Gastroesophageal sphincter (tissue), 4 donors: ENCODE results near the gene CHST11. TPM values are rescaled to one million over a fixed set of nuclear protein-coding genes. Genes with fewer than 3 reads are reported as not detected.
"Not testable (repeated sequence)": the region's sequence is repeated elsewhere in the genome, so short reads cannot be mapped to it uniquely, and the experiment has no call there.

Experiments
- ATAC-seq: fragments of 150-250 bp; one replicate; pipeline ENCODE4 v1.9.1; 2016; ENCODE audit warnings: mild to moderate bottlenecking, moderate library complexity
- H3K27ac ChIP-seq, 4 donors: fragments of 200-600 bp; sonication (generic) in 3 of 4; 1 replicate in 3 of 4; 2 replicates in 1 of 4; pipeline ENCODE4 v1.5.1; 2016 to 2019
- H3K27me3 ChIP-seq: fragments of 200-600 bp; sonication (generic); one replicate; pipeline ENCODE4 v1.5.1; 2019
- H3K36me3 ChIP-seq, 2 donors: fragments of 200-600 bp; sonication (generic); one replicate each; pipeline ENCODE4 v1.5.1; 2019; ENCODE audit warnings: control low read depth in 1 of 2
- H3K4me1 ChIP-seq, 3 donors: fragments of 200-600 bp; sonication (generic); 1 replicate in 2 of 3; 2 replicates in 1 of 3; pipeline ENCODE4 v1.5.1; 2016 to 2019; ENCODE audit warnings: control low read depth in 2 of 3
- H3K4me3 ChIP-seq, 2 donors: fragments of 200-600 bp; sonication (generic); one replicate each; pipeline ENCODE4 v1.5.1; 2019; ENCODE audit warnings: mild to moderate bottlenecking in 1 of 2, moderate library complexity in 1 of 2
- H3K9me3 ChIP-seq, 3 donors: fragments of 200-600 bp; sonication (generic); one replicate each; pipeline ENCODE4 v1.5.1; 2017 to 2019; ENCODE audit warnings: control low read depth in 2 of 3
- EP300 ChIP-seq: sonication (generic); formaldehyde crosslinking; IDR thresholded peaks from one replicate; pipeline ENCODE4 v1.6.1; 2017; ENCODE audit warnings: antibody characterized with exemption, mild to moderate bottlenecking
- POLR2A ChIP-seq, 2 donors: fragments of 450-650 bp; IDR thresholded peaks; one replicate each; pipeline ENCODE4 v1.6.1; 2017; ENCODE audit warnings: antibody characterized with exemption in 2 of 2, mild to moderate bottlenecking in 2 of 2, moderate library complexity in 1 of 2
- POLR2AphosphoS5 ChIP-seq: sonication (generic); formaldehyde crosslinking; IDR thresholded peaks from one replicate; pipeline ENCODE4 v1.6.1; 2017; ENCODE audit warnings: antibody characterized with exemption
- WGBS, 2 donors: methylation state at CpG; one replicate each; pipeline ENCODE4 v1.1.5; 2018; ENCODE audit warnings: low coverage in 1 of 2; 5-methylcytosine and 5-hydroxymethylcytosine counted together
- total RNA-seq, 4 donors: library from RNA; depleted of rRNA; stranded (reverse); fragments of >200 nt; gene quantifications; one replicate each; pipeline ENCODE4 v1.1.0, GENCODE V29; 2016
- TF ChIP-seq, protein P1 (sequence below), 4 experiments: fragments of 200-600 bp in 2 of 4; fragments of 450-650 bp in 2 of 4; sonication (generic) in 1 of 4; IDR thresholded peaks; one replicate each; pipeline ENCODE4 v1.5.1; 2017 to 2019; ENCODE audit warnings: antibody characterized with exemption in 4 of 4, mild to moderate bottlenecking in 2 of 4, moderate library complexity in 2 of 4

CHST11 gene
- total RNA-seq, 4 donors from 2014 or later: 4.3 to 15.6 (median 11.0) TPM

DNA sequence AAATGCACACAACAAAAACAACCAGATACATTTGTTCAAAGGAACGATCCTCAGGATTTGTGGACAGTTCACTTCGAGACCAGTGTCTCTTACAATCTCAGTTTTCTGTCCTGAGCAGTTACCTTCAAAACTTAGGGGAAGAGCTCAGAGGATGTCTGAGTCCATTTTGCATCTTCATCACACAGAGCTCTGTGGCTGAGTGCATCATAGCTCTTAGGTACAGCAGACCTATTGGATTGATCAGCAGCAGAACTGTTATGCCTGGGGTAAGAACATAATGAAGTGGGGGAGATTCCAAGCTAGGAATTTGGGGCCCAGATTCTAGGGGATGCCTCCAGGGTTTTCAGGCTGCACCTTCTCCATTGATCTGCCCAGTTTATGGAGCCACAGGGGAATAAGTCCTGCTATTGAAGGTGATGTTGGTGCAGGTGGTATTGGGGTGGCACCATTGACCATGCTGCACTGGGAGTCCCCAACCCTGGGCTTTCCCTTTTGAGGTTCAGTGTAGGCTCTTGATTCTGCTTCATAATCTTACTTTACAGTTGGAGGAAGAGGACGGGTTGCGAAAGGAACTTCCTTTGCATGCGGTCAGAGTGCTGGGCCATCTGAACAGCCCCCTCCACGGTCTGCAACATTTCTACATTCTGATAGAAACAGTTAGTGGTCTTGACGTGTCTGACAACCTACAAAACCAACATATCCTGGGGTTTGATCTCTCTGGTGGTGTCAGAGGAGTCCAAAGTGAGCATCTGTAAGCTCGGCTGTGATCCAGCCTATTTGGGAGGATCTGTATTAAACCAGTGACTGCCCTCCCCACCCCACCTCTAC, 112.8 kb downstream of the CHST11 start:
- Histone ChIP-seq H3K4me3 (no peak overlapping the region), H3K27ac (no peak overlapping the region), H3K36me3 (no peaks in the 10 kb centered on the region), H3K9me3 (no peaks in the 10 kb centered on the region), H3K27me3 (no peaks in the 10 kb centered on the region), H3K4me1 (no peaks in the 10 kb centered on the region)
- 86 to 87% methylated on average over 3 of the region's 8 CpGs for WGBS, 2 donors
- peak; percentile 41 for ATAC-seq
- TF ChIP-seq POLR2AphosphoS5 (no peak), EP300 (no peak), POLR2A (IDR thresholded peaks at IDR 0.05) (no peak)
- TF ChIP-seq, protein P1, sequence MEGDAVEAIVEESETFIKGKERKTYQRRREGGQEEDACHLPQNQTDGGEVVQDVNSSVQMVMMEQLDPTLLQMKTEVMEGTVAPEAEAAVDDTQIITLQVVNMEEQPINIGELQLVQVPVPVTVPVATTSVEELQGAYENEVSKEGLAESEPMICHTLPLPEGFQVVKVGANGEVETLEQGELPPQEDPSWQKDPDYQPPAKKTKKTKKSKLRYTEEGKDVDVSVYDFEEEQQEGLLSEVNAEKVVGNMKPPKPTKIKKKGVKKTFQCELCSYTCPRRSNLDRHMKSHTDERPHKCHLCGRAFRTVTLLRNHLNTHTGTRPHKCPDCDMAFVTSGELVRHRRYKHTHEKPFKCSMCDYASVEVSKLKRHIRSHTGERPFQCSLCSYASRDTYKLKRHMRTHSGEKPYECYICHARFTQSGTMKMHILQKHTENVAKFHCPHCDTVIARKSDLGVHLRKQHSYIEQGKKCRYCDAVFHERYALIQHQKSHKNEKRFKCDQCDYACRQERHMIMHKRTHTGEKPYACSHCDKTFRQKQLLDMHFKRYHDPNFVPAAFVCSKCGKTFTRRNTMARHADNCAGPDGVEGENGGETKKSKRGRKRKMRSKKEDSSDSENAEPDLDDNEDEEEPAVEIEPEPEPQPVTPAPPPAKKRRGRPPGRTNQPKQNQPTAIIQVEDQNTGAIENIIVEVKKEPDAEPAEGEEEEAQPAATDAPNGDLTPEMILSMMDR (IDR thresholded peaks at IDR 0.05): no peak

DNA sequence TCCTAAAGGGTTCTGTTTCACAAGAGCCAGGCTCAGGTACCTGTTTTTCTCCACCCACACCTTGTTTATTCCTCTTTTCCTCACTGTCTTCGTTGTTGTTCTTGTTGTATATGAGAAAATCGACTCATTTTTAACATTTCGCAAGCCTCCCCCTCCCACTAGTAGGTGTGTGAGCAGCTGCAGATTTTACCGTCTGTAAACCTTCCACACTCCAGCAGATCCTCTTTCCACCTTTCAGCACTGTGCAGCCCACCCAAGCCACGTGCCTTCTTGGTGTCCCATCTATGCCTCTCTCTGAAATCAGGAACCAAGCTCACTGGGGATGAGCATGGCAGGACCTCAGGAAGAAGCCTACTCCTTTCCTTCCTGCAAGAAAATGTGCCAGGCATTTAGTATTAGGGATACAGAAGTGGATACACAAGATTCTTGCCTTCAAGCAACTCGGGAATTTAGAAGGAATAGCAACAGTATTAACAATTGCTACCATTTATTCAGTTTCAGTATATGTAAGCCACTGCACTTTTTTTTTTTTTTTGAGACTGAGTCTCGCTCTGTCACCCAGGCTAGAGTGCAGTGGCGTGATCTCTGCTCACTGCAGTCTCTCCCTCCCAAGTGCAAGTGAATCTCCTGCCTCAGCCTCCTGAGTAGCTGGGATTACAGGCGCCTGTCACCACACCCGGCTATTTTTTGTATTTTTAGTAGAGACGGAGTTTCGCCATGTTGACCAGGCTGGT, 113.6 kb downstream of the CHST11 start:
- TF ChIP-seq POLR2AphosphoS5 (no peak), EP300 (no peak), POLR2A (IDR thresholded peaks at IDR 0.05) (no peak)
- TF ChIP-seq, protein P1 (IDR thresholded peaks at IDR 0.05): no peak
- no peak for ATAC-seq
- H3K27ac ChIP-seq: no peak overlapping the region
- no peaks in the 10 kb centered on the region for H3K36me3 ChIP-seq
- no peaks in the 10 kb centered on the region for H3K27me3 ChIP-seq
- 74 to 80% methylated on average over 7 to 8 of the region's 12 CpGs for WGBS, 2 donors
- no peak overlapping the region for H3K4me3 ChIP-seq
- no peaks in the 10 kb centered on the region for H3K4me1 ChIP-seq
- no peaks in the 10 kb centered on the region for H3K9me3 ChIP-seq

DNA sequence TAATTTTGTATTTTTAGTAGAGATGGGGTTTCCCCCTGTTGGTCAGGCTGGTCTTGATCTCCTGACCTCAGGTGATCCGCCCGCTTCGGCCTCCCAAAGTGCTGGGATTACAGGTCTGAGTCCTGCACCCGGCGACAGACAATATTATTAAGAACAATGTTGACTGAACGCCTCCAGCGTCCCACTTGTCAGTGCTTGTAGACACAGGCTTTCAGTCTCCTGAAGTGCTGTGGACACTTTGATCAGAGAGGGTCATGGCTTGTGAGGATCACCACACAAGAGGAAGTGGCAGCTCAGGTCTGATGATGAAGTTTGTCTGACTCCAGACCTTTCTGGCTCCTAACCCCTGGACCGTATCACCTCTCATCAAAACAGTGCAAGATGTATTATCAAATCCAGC, 114.6 kb downstream of the CHST11 start:
- ATAC-seq: no peak
- Histone ChIP-seq H3K4me3 (no peak overlapping the region), H3K36me3 (no peaks in the 10 kb centered on the region), H3K27me3 (no peaks in the 10 kb centered on the region), H3K4me1 (no peaks in the 10 kb centered on the region), H3K9me3 (no peaks in the 10 kb centered on the region), H3K27ac (no peak overlapping the region)
- 96 to 100% methylated on average over 1 to 3 of the region's 8 CpGs for WGBS, 2 donors
- TF ChIP-seq EP300: no peak
- TF ChIP-seq POLR2AphosphoS5: no peak
- TF ChIP-seq, protein P1 (IDR thresholded peaks at IDR 0.05): no peak
- TF ChIP-seq POLR2A (IDR thresholded peaks at IDR 0.05): no peak

DNA sequence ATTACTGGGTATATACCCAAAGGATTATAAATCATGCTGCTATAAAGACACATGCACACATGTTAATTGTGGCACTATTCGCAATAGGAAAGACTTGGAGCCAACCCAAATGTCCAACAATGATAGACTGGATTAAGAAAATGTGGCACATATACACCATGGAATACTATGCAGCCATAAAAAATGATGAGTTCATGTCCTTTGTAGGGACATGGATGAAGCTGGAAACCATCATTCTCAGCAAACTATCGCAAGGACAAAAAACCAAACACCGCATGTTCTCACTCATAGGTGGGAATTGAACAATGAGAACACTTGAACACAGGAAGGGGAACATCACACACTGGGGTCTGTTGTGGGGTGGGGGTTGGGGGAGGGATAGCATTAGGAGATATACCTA, 117.6 kb downstream of the CHST11 start:
- not testable (repeated sequence) for H3K9me3 ChIP-seq, H3K27ac ChIP-seq, H3K4me3 ChIP-seq, ATAC-seq, H3K27me3 ChIP-seq, H3K36me3 ChIP-seq, H3K4me1 ChIP-seq
- 100% methylated on average over 1 of the region's 3 CpGs for WGBS, 2 donors

DNA sequence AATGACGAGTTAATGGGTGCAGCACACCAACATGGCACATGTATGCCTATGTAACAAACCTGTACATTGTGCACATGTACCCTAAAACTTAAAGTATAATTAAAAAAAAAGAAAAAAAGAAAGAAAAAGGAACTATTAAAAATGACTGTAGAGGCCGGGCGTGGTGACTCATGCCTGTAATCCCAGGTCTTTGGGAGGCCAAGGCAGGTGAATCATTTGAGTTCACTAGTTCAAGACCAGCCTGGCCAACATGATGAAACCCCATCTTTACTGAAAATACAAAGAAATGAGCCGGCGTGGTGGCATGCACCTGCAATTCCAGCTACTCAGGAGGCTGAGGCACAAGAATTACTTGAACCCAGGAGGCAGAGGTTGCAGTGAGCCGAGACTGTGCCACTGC, 118.0 kb downstream of the CHST11 start:
- WGBS, 2 donors: 84 to 87% methylated on average over 5 to 6 of the region's 6 CpGs

More for the DNA sequence above, 118.0 kb downstream of the CHST11 start:
- H3K4me3 ChIP-seq, ATAC-seq, H3K4me1 ChIP-seq, H3K9me3 ChIP-seq, H3K27ac ChIP-seq, H3K36me3 ChIP-seq, H3K27me3 ChIP-seq: not testable (repeated sequence)
